Measurements from ENCODE around the gene STIMATE.

DNA sequence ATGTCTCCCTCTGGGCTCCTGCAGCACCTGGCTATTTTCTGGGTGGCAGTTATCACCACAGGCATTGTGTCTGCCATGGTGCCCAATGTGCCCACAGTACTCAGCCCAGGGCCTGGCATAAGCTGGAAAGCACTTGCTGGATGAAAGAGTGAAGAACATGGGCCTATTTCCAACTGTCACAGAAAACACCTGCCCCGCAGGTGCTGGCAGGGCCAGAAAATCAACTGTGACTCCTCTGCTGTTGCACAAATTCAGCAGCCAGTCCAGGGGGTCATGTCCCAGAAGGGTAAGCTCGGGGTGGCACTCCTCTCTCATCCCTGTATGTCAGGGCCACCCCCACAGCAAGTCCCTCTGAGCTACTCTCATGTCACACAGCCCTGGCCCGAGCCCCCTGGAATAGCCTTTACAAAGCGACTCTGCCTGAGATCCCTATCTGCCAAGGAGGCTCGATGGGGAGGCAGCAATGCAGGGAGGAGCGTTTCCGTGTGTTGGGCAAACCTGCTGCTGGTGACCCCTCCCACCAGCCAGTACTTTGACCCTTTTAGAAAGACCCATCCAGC is 85.8 kb downstream of the STIMATE start:
- TF ChIP-seq, protein P1, sequence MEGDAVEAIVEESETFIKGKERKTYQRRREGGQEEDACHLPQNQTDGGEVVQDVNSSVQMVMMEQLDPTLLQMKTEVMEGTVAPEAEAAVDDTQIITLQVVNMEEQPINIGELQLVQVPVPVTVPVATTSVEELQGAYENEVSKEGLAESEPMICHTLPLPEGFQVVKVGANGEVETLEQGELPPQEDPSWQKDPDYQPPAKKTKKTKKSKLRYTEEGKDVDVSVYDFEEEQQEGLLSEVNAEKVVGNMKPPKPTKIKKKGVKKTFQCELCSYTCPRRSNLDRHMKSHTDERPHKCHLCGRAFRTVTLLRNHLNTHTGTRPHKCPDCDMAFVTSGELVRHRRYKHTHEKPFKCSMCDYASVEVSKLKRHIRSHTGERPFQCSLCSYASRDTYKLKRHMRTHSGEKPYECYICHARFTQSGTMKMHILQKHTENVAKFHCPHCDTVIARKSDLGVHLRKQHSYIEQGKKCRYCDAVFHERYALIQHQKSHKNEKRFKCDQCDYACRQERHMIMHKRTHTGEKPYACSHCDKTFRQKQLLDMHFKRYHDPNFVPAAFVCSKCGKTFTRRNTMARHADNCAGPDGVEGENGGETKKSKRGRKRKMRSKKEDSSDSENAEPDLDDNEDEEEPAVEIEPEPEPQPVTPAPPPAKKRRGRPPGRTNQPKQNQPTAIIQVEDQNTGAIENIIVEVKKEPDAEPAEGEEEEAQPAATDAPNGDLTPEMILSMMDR (IDR thresholded peaks at IDR 0.05) = no peak
- no peak for TF ChIP-seq POLR2A (IDR thresholded peaks at IDR 0.05)
